ENCODE measurements around the gene SORL1. TPM values are rescaled to one million over a fixed set of nuclear protein-coding genes. Genes with fewer than 3 reads are reported as not detected.

Gene SORL1
- polyA plus RNA-seq, 3 donors, result 31.6 to 44.8 (median 37.4) TPM

- DNase-seq, result no peak
Observed at GRCh38 chr11:121654259-121654842, 202.2 kb downstream of the SORL1 start.

- no peak for DNase-seq
Observed at GRCh38 chr11:121654843-121655536, 202.9 kb downstream of the SORL1 start.

GRCh38 chr11:121655537-121656327 is 203.6 kb downstream of the SORL1 start:
- DNase-seq, result peak; percentile 88

GRCh38 chr11:121656328-121657090 is 204.4 kb downstream of the SORL1 start:
- no peak for DNase-seq

GRCh38 chr11:121657146-121657545 is 205.0 kb downstream of the SORL1 start:
- no peak for DNase-seq

- DNase-seq, result no peak
Observed at GRCh38 chr11:121659811-121660210, 207.7 kb downstream of the SORL1 start.

- no peak for DNase-seq
Observed at GRCh38 chr11:121661880-121662486, 209.9 kb downstream of the SORL1 start.

GRCh38 chr11:121664144-121664543 is 212.0 kb downstream of the SORL1 start:
- DNase-seq, result no peak

- DNase-seq, result no peak
Observed at GRCh38 chr11:121665206-121665838, 213.2 kb downstream of the SORL1 start.

- no peak for DNase-seq
Observed at GRCh38 chr11:121667836-121668235, 215.7 kb downstream of the SORL1 start.

- DNase-seq, result no peak
Observed at GRCh38 chr11:121669422-121669821, 217.3 kb downstream of the SORL1 start.

GRCh38 chr11:121670266-121670665 is 218.2 kb downstream of the SORL1 start:
- no peak for DNase-seq

GRCh38 chr11:121670805-121671282 is 218.7 kb downstream of the SORL1 start:
- no peak for DNase-seq

- DNase-seq, result peak; percentile 64
Observed at GRCh38 chr11:121671283-121672168, 219.4 kb downstream of the SORL1 start.

GRCh38 chr11:121672630-121673487 is 220.7 kb downstream of the SORL1 start:
- no peak for DNase-seq

- DNase-seq, result no peak
Observed at GRCh38 chr11:121681550-121682268, 229.6 kb downstream of the SORL1 start.

Data from renal pelvis (tissue), 4 donors.